ENCODE results near the gene TBC1D5.

TBC1D5 gene

DNA sequence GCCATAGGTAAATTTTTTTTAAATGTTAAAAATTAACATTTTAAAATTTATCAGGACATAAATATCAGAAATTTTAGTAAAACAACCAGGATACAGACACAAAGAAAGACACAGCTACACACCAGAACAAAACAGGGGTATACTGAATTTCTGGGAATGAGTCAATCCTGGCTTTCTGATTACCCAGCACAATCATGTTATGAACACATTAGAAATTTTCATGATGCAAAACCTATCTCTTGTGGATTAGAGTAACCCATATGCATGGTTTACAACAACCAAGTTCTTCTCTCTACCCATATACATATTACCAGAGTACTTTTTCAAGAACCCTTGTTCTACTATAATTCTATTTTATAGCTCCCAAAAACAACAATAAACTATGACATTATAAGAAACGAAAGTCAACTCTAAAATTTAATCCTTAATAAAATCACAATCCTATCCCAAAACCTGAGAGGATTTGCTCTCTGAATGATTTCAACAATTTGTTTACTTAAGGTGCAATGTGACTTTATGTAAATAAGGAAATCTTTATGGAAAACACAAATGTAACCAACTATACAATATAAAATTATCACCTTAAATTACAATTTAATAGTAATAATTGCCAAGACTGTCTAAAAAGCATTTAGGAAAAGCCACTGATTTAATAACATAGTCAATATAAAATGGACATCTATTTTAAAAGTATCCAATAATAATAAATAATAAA lies 184.5 kb downstream of the TBC1D5 start:
- TF ChIP-seq, protein P1, sequence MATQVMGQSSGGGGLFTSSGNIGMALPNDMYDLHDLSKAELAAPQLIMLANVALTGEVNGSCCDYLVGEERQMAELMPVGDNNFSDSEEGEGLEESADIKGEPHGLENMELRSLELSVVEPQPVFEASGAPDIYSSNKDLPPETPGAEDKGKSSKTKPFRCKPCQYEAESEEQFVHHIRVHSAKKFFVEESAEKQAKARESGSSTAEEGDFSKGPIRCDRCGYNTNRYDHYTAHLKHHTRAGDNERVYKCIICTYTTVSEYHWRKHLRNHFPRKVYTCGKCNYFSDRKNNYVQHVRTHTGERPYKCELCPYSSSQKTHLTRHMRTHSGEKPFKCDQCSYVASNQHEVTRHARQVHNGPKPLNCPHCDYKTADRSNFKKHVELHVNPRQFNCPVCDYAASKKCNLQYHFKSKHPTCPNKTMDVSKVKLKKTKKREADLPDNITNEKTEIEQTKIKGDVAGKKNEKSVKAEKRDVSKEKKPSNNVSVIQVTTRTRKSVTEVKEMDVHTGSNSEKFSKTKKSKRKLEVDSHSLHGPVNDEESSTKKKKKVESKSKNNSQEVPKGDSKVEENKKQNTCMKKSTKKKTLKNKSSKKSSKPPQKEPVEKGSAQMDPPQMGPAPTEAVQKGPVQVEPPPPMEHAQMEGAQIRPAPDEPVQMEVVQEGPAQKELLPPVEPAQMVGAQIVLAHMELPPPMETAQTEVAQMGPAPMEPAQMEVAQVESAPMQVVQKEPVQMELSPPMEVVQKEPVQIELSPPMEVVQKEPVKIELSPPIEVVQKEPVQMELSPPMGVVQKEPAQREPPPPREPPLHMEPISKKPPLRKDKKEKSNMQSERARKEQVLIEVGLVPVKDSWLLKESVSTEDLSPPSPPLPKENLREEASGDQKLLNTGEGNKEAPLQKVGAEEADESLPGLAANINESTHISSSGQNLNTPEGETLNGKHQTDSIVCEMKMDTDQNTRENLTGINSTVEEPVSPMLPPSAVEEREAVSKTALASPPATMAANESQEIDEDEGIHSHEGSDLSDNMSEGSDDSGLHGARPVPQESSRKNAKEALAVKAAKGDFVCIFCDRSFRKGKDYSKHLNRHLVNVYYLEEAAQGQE (IDR thresholded peaks at IDR 0.05; ENCODE audit: insufficient read depth in 1 of 2, low read depth in 2 of 2, low read length in 2 of 2) = no peak
- no peak for TF ChIP-seq TAF1 (IDR thresholded peaks at IDR 0.05; ENCODE audit: borderline replicate concordance, insufficient read depth, low read length)
- TF ChIP-seq POLR2AphosphoS5 (IDR thresholded peaks at IDR 0.05; ENCODE audit: low read depth, low read length) = no peak
- no peak for TF ChIP-seq FOXP2 (optimal IDR thresholded peaks at IDR 0.05; ENCODE audit: borderline replicate concordance, extremely low read depth, extremely low read length, insufficient read depth)
- no peak for TF ChIP-seq SIN3A (IDR thresholded peaks at IDR 0.05; ENCODE audit: borderline replicate concordance, insufficient read depth, low read length)

DNA sequence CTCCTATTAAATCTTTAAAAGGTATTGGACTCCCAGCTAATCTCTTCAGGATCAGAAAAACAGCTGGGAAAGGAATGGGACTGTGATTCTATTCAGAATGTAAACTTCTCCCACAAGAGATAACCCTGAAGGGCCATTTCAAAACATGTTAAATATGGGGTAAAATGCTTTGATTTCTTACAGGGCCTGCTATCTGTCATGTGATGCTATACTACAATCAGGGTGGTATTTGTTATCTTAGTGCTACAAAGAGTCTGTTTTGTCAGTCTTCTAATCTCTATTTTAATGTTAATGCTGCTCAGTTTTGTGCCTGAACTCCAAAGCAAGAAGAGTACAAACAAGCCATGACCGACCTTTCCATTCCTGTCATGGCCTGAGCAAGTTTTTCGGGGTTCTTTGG lies 186.9 kb downstream of the TBC1D5 start:
- TF ChIP-seq TAF1 (IDR thresholded peaks at IDR 0.05; ENCODE audit: borderline replicate concordance, insufficient read depth, low read length) (no peak), POLR2AphosphoS5 (IDR thresholded peaks at IDR 0.05; ENCODE audit: low read depth, low read length) (no peak), FOXP2 (optimal IDR thresholded peaks at IDR 0.05; ENCODE audit: borderline replicate concordance, extremely low read depth, extremely low read length, insufficient read depth) (no peak), SIN3A (IDR thresholded peaks at IDR 0.05; ENCODE audit: borderline replicate concordance, insufficient read depth, low read length) (no peak)
- TF ChIP-seq, protein P1 (IDR thresholded peaks at IDR 0.05; ENCODE audit: insufficient read depth in 1 of 2, low read depth in 2 of 2, low read length in 2 of 2) = no peak

DNA sequence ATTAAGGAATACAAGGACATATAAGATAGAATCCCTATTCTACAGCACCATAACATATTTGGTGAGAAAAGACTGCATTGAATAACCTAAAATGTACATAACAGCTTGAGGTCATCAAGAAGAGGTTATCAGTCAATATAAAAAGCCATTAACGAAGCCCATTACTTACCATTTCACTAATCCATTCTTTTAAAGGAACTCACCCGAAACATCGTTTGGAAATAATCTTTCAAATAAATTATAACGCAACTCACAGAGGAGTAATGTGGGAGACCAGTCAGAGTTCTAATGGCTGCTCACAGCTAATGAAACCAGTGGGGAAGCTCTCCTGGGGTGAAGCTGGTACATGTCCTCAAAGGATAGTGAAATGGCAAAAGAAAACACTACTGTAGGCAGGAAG lies 188.4 kb downstream of the TBC1D5 start:
- no peak for TF ChIP-seq SIN3A (IDR thresholded peaks at IDR 0.05; ENCODE audit: borderline replicate concordance, insufficient read depth, low read length)

DNA sequence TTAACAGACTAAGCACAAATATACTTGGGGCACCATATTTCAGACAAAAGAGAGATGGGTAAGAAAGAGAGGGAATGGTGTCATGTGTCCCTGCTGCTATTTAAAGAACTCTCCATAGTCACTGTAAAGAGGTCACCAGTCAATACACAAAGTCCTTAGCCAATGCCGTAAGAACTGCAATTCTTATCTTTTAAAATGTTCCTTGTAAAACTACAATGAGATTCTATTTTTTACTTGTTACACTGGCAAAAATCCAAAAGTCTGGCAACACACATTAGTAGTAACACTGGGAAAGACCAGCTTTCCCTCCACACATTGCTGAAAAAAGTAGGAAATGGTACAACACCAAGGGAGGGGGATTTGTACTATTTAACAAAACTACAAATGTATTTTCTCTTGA lies 189.4 kb downstream of the TBC1D5 start:
- TF ChIP-seq, protein P1 (IDR thresholded peaks at IDR 0.05; ENCODE audit: insufficient read depth in 1 of 2, low read depth in 2 of 2, low read length in 2 of 2) = no peak
- TF ChIP-seq TAF1 (IDR thresholded peaks at IDR 0.05; ENCODE audit: borderline replicate concordance, insufficient read depth, low read length) (no peak), SIN3A (IDR thresholded peaks at IDR 0.05; ENCODE audit: borderline replicate concordance, insufficient read depth, low read length) (no peak), POLR2AphosphoS5 (IDR thresholded peaks at IDR 0.05; ENCODE audit: low read depth, low read length) (no peak), FOXP2 (optimal IDR thresholded peaks at IDR 0.05; ENCODE audit: borderline replicate concordance, extremely low read depth, extremely low read length, insufficient read depth) (no peak)

DNA sequence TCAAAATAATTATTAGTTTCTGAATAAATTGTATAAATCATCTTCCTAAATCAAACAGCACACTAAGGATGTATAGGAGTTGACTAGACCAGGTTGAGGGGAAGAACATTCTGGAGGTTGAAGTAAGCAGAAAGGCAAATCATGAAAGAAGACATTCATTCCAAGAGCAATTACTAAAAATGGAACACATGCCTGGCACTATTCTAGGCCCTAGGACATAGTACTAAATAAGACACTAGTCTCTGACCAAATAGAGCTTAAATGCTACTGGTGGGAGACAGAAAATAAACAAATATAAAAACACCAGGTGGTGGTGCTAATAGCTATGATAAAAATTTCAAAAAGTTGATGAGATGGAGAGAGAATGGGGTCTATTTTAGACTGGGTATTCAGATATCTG lies 190.1 kb downstream of the TBC1D5 start:
- TF ChIP-seq SIN3A (IDR thresholded peaks at IDR 0.05; ENCODE audit: borderline replicate concordance, insufficient read depth, low read length) (no peak), TAF1 (IDR thresholded peaks at IDR 0.05; ENCODE audit: borderline replicate concordance, insufficient read depth, low read length) (no peak), FOXP2 (optimal IDR thresholded peaks at IDR 0.05; ENCODE audit: borderline replicate concordance, extremely low read depth, extremely low read length, insufficient read depth) (no peak)

DNA sequence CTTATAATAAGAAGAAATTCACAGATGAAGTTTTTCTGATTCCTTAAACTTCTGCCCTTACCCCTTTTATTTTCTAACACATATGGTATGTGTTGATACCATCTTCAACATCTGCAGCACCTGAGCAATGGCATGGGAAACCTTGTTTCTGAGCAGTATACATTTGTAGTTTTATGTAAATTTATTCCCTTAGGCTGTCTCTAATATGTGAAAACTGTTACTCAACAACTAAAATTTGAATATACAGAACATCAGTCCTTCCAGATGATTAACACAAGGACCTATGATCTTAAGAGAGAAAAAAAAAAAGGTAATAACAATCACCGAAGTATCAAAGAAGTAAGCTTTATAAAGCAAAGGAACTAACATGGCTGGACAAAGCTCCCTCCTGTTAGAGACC lies 190.5 kb downstream of the TBC1D5 start:
- no peak for TF ChIP-seq SIN3A (IDR thresholded peaks at IDR 0.05; ENCODE audit: borderline replicate concordance, insufficient read depth, low read length)
- no peak for TF ChIP-seq POLR2AphosphoS5 (IDR thresholded peaks at IDR 0.05; ENCODE audit: low read depth, low read length)
- TF ChIP-seq FOXP2 (optimal IDR thresholded peaks at IDR 0.05; ENCODE audit: borderline replicate concordance, extremely low read depth, extremely low read length, insufficient read depth) = no peak
- TF ChIP-seq, protein P1 (IDR thresholded peaks at IDR 0.05; ENCODE audit: insufficient read depth in 1 of 2, low read depth in 2 of 2, low read length in 2 of 2) = no peak
- no peak for TF ChIP-seq TAF1 (IDR thresholded peaks at IDR 0.05; ENCODE audit: borderline replicate concordance, insufficient read depth, low read length)

Data from PFSK-1 (cell line).